Psoas muscle (tissue), 8 donors: ENCODE data around the gene TSPAN9. TPM values are rescaled to one million over a fixed set of nuclear protein-coding genes. Genes with fewer than 3 reads are reported as not detected.
A peak's percentile ranks its signal among the peaks of the same experiment; 100 is the strongest.

ENCODE experiments used
- ATAC-seq, 4 donors: fragments of 200-7000 bp; cut with Tn5 transposase; one replicate each; pipeline ENCODE4 v1.9.1; 2020; ENCODE audit warnings: moderate library complexity in 3 of 4, mild to moderate bottlenecking in 2 of 4
- DNase-seq, 2 donors: peaks; one replicate each; pipeline ENCODE4 v3.0.0-alpha.2; 2020
- H3K27ac ChIP-seq: fragments of 200-600 bp; one replicate; pipeline ENCODE4 v1.8.0; 2022
- H3K27me3 ChIP-seq, 3 donors: fragments of 200-600 bp in 1 of 3; one replicate each; pipeline versions ENCODE4 v1.6.1 to v1.8.0; 2013 to 2022; ENCODE audit warnings: low read length in 2 of 3, mild to moderate bottlenecking in 2 of 3, moderate library complexity in 1 of 3; ENCODE audit not compliant: insufficient read depth in 3 of 3
- H3K36me3 ChIP-seq, 2 donors: fragments of 200-600 bp in 1 of 2; one replicate each; pipeline versions ENCODE4 v1.6.1 to v1.8.0; 2013 to 2022; ENCODE audit warnings: low read depth in 1 of 2, mild to moderate bottlenecking in 1 of 2, moderate library complexity in 1 of 2; ENCODE audit not compliant: insufficient read depth in 1 of 2
- H3K4me1 ChIP-seq: fragments of 200-600 bp; one replicate; pipeline ENCODE4 v1.8.0; 2022
- H3K4me3 ChIP-seq: fragments of 200-600 bp; one replicate; pipeline ENCODE4 v1.8.0; 2022; ENCODE audit warnings: mild to moderate bottlenecking
- H3K9me3 ChIP-seq: fragments of 200-600 bp; one replicate; pipeline ENCODE4 v1.8.0; 2022
- WGBS, 3 donors: extraction: QIAGEN DNeasy Blood & Tissue Kit; methylation state at CpG; one replicate each; pipeline versions ENCODE4 v1.1.6 to v1.1.7; 2013; 5-methylcytosine and 5-hydroxymethylcytosine counted together
- intact Hi-C, 2 donors: fragments of 100-400 bp; cut with DNase I; formaldehyde crosslinking; loops; one replicate each; pipeline versions ENCODE4 v1.11.0 to v1.14.2; 2022
- polyA plus RNA-seq, 3 donors: library from polyadenylated mRNA; stranded (reverse); fragments of 200-250 nt; gene quantifications; one replicate each; pipeline ENCODE4 v1.2.3, GENCODE V29; 2013
- total RNA-seq, 4 donors: library from RNA; stranded (reverse); fragmentation: NEBNext Ultra II Directional in 2 of 4; extraction: Animal tissue kit (Norgen Biotek cat#: 25700) in 2 of 4; gene quantifications; one replicate each; pipeline versions ENCODE4 v1.2.1 to v1.2.4, GENCODE V29; 2021 to 2023
- TF ChIP-seq, protein P1 (sequence below): fragments of 200-600 bp; IDR thresholded peaks from one replicate; pipeline ENCODE4 v1.8.0; 2022; ENCODE audit warnings: antibody characterized with exemption
- donor health status: healthy with polysubstance abuse.
- donor health status: DM: no; HTN: no; CAD: no; lungs with moderate emphysema.
- donor health status: Bipolar disorder and iron deficiency.
- donor health status: healthy.
- donor health status: DM: yes; HTN: yes; CAD: no.
- donor health status: DM: no; HTN: no; CAD: no.
- donor health status: DM: no; HTN: no; CAD: no.
- donor health status: DM: yes; HTN: yes; CAD: no.

The TSPAN9 gene
- total and polyA plus RNA-seq, 7 donors: 6.4 to 28.0 (median 11.6) TPM

DNA sequence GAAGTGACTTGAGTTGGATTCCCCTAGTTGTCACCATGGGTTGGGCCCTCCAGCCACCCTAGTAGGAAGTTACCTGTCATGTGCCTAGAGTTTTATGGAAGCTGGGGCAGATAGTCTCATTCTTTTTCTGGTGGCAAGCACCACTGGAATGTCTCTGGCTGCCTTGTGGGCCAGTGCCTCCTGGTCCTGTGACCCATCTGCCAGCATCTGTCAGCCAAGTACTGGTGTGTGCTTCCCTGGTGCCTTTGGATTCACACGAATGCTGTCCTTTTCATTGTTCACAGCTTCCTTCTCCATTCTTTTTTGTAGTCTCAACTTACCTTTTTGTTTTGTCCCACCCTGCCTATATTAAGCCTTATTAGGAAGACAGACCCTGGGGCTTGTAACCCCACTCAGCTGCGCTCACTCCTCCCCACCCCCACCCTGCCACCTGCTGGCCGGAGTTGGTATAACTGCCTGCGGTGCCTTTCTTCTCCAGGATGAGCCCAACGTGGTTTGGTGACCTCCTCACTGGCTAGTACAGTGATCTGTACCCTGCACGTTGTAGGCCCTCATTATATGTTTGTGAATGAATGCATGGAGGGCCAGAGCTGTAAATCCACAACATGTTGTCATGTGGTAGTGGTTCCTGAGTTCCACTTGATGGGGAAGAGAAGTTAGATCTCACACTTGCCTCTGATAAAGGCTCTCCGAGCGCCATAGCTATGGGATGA lies 125.7 kb downstream of the TSPAN9 start:
- H3K27ac ChIP-seq: peak overlapping the region; percentile 3
- no peaks in the 10 kb centered on the region for H3K36me3 ChIP-seq
- ATAC-seq: peak; percentile 43 to 69 (median 60)
- H3K27me3 ChIP-seq: no peaks in the 10 kb centered on the region
- TF ChIP-seq, protein P1, sequence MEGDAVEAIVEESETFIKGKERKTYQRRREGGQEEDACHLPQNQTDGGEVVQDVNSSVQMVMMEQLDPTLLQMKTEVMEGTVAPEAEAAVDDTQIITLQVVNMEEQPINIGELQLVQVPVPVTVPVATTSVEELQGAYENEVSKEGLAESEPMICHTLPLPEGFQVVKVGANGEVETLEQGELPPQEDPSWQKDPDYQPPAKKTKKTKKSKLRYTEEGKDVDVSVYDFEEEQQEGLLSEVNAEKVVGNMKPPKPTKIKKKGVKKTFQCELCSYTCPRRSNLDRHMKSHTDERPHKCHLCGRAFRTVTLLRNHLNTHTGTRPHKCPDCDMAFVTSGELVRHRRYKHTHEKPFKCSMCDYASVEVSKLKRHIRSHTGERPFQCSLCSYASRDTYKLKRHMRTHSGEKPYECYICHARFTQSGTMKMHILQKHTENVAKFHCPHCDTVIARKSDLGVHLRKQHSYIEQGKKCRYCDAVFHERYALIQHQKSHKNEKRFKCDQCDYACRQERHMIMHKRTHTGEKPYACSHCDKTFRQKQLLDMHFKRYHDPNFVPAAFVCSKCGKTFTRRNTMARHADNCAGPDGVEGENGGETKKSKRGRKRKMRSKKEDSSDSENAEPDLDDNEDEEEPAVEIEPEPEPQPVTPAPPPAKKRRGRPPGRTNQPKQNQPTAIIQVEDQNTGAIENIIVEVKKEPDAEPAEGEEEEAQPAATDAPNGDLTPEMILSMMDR: peak; percentile 90
- intact Hi-C loops: loop anchor here (2.0 to 5.0 kb wide), 7 partner anchors 34 to 131 kb away; no protein-coding TSS in a partner anchor
- peak; percentile 65 to 79 for DNase-seq
- peaks cover 58% of the 10 kb centered on the region for H3K4me1 ChIP-seq
- 26 to 29% (median 27%) methylated on average over 8 of the region's 8 CpGs for WGBS, 3 donors
- H3K9me3 ChIP-seq: no peaks in the 10 kb centered on the region
- H3K4me3 ChIP-seq: peak overlapping the region; percentile 71

DNA sequence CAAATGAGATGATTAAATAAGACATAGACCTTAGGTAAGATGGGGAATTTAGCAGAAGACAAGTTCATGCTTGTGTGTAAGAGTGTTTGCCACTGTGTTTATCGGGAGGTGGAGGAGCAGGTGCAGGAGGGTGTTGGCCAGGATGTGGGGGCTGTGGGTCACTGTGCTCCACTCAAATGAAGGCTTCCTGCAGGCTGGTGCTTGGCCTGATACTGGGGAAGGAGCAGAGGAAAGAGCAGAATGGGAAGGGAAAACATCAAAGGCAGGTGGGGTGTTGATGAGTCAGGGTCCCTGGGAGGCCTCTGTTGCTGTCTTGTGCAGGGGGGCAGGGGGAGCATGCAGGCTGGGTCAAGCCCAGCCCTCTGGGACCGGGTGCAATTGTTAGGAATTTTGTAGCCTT lies 126.5 kb downstream of the TSPAN9 start:
- TF ChIP-seq, protein P1: no peak
- H3K36me3 ChIP-seq: no peaks in the 10 kb centered on the region
- no peak overlapping the region for H3K4me3 ChIP-seq
- 55 to 72% (median 62%) methylated on average over 2 of the region's 2 CpGs for WGBS, 3 donors
- peaks cover 58% of the 10 kb centered on the region for H3K4me1 ChIP-seq
- H3K9me3 ChIP-seq: no peaks in the 10 kb centered on the region
- no peak for ATAC-seq
- H3K27me3 ChIP-seq: no peaks in the 10 kb centered on the region
- H3K27ac ChIP-seq: no peak overlapping the region
- intact Hi-C loops: loop anchor here (2.0 to 5.0 kb wide), 7 partner anchors 34 to 131 kb away; no protein-coding TSS in a partner anchor
- no peak for DNase-seq

DNA sequence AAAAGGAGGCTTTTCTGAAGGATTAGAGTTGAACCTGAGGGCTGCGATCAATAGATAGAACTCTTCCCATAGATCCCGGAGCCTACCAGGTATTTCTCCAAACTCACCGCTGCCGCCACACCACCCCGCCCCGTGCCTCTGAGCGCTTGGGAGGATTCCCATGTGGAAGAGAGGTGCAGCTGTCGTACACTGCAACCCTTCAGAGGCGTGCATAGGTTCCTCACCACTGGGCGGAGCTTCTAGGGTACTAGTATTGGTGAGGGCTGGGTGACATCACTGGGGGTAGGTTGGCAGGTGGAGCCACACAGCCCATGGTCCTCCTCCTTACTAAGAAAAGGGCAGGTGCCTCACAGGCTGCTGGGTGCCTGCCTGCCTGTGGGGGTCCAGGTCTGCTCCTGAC lies 127.0 kb downstream of the TSPAN9 start:
- 90 to 94% (median 93%) methylated on average over 10 of the region's 10 CpGs for WGBS, 3 donors
- DNase-seq (no peak), ATAC-seq (no peak)
- Histone ChIP-seq H3K27ac (no peak overlapping the region), H3K27me3 (no peaks in the 10 kb centered on the region), H3K4me1 (peaks cover 55% of the 10 kb centered on the region), H3K4me3 (no peak overlapping the region), H3K36me3 (no peaks in the 10 kb centered on the region), H3K9me3 (no peaks in the 10 kb centered on the region)
- TF ChIP-seq, protein P1: no peak
- intact Hi-C loops: loop anchor here (5.0 kb wide), 5 partner anchors 33 to 132 kb away; no protein-coding TSS in a partner anchor

DNA sequence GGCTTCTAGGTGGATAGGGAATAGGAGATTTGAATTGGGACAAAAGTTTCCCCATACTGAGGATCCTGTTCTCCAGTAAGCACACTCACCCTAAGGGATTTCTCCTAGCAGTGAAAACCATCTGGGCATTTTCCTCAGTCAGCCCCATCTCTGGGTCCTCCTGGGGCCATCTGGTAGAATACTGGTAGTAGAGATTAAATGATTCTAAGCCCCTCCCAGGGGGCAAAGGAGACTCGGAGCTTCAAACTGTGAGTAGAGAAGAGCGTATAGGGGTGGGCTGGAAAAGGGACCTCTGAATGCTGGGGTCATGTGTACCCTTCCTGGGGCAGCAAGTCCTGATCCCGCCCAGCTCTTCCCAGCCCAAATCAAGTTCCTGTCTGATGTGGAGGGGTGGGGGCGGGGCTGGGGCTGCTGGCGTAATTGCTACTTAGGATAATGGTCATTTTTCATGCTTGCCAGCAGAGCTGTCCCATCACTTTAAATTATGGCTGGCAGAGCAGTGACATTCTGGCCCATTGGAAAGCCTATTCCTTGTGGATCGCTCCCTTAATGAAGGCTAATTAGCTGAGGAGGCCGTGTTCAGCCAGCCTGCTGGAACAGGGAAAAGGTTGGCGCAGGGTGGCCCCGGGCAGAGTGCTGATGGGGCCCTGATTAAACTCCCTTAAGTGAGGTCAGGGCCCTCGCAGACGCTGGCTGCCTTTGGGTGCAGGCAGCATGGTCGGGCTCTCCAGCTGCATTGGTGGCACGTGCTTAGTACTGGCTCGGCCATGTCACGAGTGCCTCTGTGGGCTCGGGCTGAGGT lies 127.8 kb downstream of the TSPAN9 start:
- WGBS, 3 donors: 75 to 85% (median 76%) methylated on average over 16 of the region's 16 CpGs
- Histone ChIP-seq H3K9me3 (no peaks in the 10 kb centered on the region), H3K27ac (peak overlapping the region; percentile 89), H3K4me1 (peaks cover 51% of the 10 kb centered on the region), H3K36me3 (no peaks in the 10 kb centered on the region), H3K4me3 (no peak overlapping the region), H3K27me3 (no peaks in the 10 kb centered on the region)
- TF ChIP-seq, protein P1: no peak
- ATAC-seq (no peak), DNase-seq (no peak)
- intact Hi-C loops: loop anchor here (5.0 kb wide), 5 partner anchors 32 to 133 kb away; no protein-coding TSS in a partner anchor
